ENCODE data around the gene ABTB2. TPM values are rescaled to one million over a fixed set of nuclear protein-coding genes. Genes with fewer than 3 reads are reported as not detected.

Gene ABTB2
- total and polyA plus RNA-seq, 4 donors, result 0.73 to 3.3 (median 2.7) TPM

DNA sequence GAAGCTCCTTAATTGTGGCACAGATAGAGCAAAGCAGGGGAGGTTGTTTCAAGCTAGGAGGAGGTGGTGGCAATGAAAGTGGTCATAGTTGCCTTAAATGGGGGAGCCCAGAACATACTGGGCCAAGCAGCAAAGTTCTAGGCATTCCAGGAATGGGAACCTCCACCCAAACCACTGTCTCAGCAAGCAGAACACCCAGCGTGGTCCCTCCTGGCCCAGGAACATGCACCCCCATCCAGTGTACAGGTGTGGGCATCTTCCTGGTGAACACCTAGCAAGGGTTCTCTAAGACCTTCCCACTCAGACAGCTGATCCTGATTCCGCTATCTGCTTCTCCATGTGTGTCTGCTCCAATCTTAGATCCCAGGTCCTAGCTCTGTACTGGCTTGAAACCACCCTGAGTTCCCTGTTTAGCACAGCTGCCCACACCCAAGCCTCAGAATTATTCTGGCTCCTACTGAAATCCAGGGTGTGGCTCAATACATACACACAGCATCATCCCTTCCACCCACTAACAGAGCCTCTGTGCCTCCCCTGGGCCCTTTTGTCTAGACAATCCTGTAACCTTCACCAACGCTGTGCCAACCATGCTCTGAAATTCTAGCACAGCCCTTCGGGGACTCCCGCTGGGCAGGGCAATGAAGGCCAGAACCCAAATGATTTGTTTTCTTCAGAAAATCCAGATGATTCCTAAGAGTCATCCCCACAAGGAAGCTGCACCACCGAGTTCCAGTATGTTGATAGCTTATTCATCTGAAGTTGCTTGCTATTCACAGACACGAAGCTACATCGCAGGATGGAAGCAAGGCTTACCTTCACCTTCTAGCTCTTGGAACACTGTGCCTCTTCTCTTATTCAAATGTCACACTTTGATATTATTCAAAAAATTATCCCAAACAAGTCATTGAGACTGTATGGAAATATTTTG is 76.6 kb downstream of the ABTB2 start:
- Histone ChIP-seq H3K9ac (ENCODE audit: insufficient read depth in 1 of 2, low read length in 2 of 2) (no peak overlapping the region), H3K4me1 (ENCODE audit: control insufficient read depth in 5 of 5, insufficient read depth in 5 of 5, low read length in 5 of 5) (peaks cover 0 to 6% (median 0%) of the 10 kb centered on the region in 5 donors), H3K27ac (ENCODE audit: low read depth in 1 of 2, low read length in 1 of 2) (no peak overlapping the region), H3K4me3 (no peak overlapping the region), H3K36me3 (ENCODE audit: control insufficient read depth in 4 of 4, insufficient read depth in 4 of 4, low read length in 4 of 4) (no peaks in the 10 kb centered on the region), H3K27me3 (ENCODE audit: control insufficient read depth in 3 of 3, insufficient read depth in 3 of 3, low read length in 2 of 3) (no peaks in the 10 kb centered on the region), H3K9me3 (ENCODE audit: control insufficient read depth in 4 of 4, insufficient read depth in 3 of 4, low read length in 3 of 4) (no peaks in the 10 kb centered on the region)
- 90 to 94% methylated on average over 8 of the region's 8 CpGs for WGBS, 2 donors
- DNase-seq (no peak), ATAC-seq (ENCODE audit: insufficient read depth, low FRiP score) (no peak)
- no peak for TF ChIP-seq CTCF (IDR thresholded peaks at IDR 0.05; ENCODE audit: control extremely low read depth, extremely low read depth)

GRCh38 chr11:34278693-34279297 is 79.0 kb downstream of the ABTB2 start:
- ATAC-seq (ENCODE audit: insufficient read depth, low FRiP score) (no peak), DNase-seq (no peak)
- H3K27me3 ChIP-seq (ENCODE audit: control insufficient read depth in 3 of 3, insufficient read depth in 3 of 3, low read length in 2 of 3), result no peaks in the 10 kb centered on the region
- H3K36me3 ChIP-seq (ENCODE audit: control insufficient read depth in 4 of 4, insufficient read depth in 4 of 4, low read length in 4 of 4), result no peaks in the 10 kb centered on the region
- H3K4me1 ChIP-seq (ENCODE audit: control insufficient read depth in 5 of 5, insufficient read depth in 5 of 5, low read length in 5 of 5), result peaks cover 0 to 15% (median 12%) of the 10 kb centered on the region in 5 donors
- H3K9me3 ChIP-seq (ENCODE audit: control insufficient read depth in 4 of 4, insufficient read depth in 3 of 4, low read length in 3 of 4), result no peaks in the 10 kb centered on the region
- WGBS, 2 donors, result 72 to 82% methylated on average over 4 of the region's 4 CpGs
- H3K4me3 ChIP-seq, result no peak overlapping the region
- TF ChIP-seq CTCF (IDR thresholded peaks at IDR 0.05; ENCODE audit: control extremely low read depth, extremely low read depth), result no peak
- no peak overlapping the region for H3K9ac ChIP-seq (ENCODE audit: insufficient read depth in 1 of 2, low read length in 2 of 2)
- no peak overlapping the region for H3K27ac ChIP-seq (ENCODE audit: low read depth in 1 of 2, low read length in 1 of 2)

DNA sequence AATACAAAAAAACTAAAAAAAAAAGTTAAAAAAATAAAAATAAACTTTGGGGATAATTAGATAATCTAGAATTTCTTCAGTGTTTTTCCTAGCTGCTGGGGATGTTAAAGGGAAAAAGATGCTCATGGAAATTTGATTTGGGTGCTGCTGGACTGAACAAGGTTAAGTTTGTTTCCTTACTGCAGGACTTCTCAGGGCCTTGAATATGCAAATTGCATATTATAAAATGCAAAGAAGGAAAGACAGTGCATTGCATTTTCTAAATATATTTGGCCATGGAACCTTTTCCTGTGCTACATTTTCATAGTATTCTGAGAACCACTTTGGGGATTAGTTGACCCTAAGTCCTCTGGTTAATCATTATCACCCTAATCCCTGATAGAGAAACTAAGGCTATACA is 79.6 kb downstream of the ABTB2 start:
- Histone ChIP-seq H3K27me3 (ENCODE audit: control insufficient read depth in 3 of 3, insufficient read depth in 3 of 3, low read length in 2 of 3) (no peaks in the 10 kb centered on the region), H3K36me3 (ENCODE audit: control insufficient read depth in 4 of 4, insufficient read depth in 4 of 4, low read length in 4 of 4) (no peaks in the 10 kb centered on the region), H3K9me3 (ENCODE audit: control insufficient read depth in 4 of 4, insufficient read depth in 3 of 4, low read length in 3 of 4) (no peaks in the 10 kb centered on the region), H3K27ac (ENCODE audit: low read depth in 1 of 2, low read length in 1 of 2) (no peak overlapping the region), H3K9ac (ENCODE audit: insufficient read depth in 1 of 2, low read length in 2 of 2) (no peak overlapping the region), H3K4me3 (no peak overlapping the region), H3K4me1 (ENCODE audit: control insufficient read depth in 5 of 5, insufficient read depth in 5 of 5, low read length in 5 of 5) (peaks cover 0 to 19% (median 12%) of the 10 kb centered on the region in 5 donors)
- DNase-seq (no peak), ATAC-seq (ENCODE audit: insufficient read depth, low FRiP score) (no peak)
- TF ChIP-seq CTCF (IDR thresholded peaks at IDR 0.05; ENCODE audit: control extremely low read depth, extremely low read depth), result no peak
